ENCODE data around the gene ZFP36L1.

Gene ZFP36L1

GRCh38 chr14:68792979-68793733, at the start of gene ZFP36L1:
TSS of gene ZFP36L1 (minus strand) at chr14:68793067. CDS start at chr14:68792938, 129 bp downstream.
- DNase-seq (ENCODE audit: extremely low read depth in 1 of 2, low read depth in 1 of 2): peak; percentile 89 to 95

GRCh38 chr14:68842298-68842697, 49.4 kb upstream of the ZFP36L1 start:
- DNase-seq (ENCODE audit: extremely low read depth in 1 of 2, low read depth in 1 of 2): no peak

GRCh38 chr14:68841016-68841809, 48.3 kb upstream of the ZFP36L1 start:
- no peak for DNase-seq (ENCODE audit: extremely low read depth in 1 of 2, low read depth in 1 of 2)

GRCh38 chr14:68840454-68840853, 47.6 kb upstream of the ZFP36L1 start:
- no peak for DNase-seq (ENCODE audit: extremely low read depth in 1 of 2, low read depth in 1 of 2)

GRCh38 chr14:68836082-68836481, 43.2 kb upstream of the ZFP36L1 start:
- no peak for DNase-seq (ENCODE audit: extremely low read depth in 1 of 2, low read depth in 1 of 2)

GRCh38 chr14:68834816-68835215, 41.9 kb upstream of the ZFP36L1 start:
- no peak for DNase-seq (ENCODE audit: extremely low read depth in 1 of 2, low read depth in 1 of 2)

GRCh38 chr14:68828698-68829097, 35.8 kb upstream of the ZFP36L1 start:
- DNase-seq (ENCODE audit: extremely low read depth in 1 of 2, low read depth in 1 of 2): no peak

- no peak for DNase-seq (ENCODE audit: extremely low read depth in 1 of 2, low read depth in 1 of 2)
These were observed 32.9 kb upstream of the ZFP36L1 start for GRCh38 chr14:68825729-68826128.

GRCh38 chr14:68824517-68825347, 31.9 kb upstream of the ZFP36L1 start:
- no peak for DNase-seq (ENCODE audit: extremely low read depth in 1 of 2, low read depth in 1 of 2)

- DNase-seq (ENCODE audit: extremely low read depth in 1 of 2, low read depth in 1 of 2): no peak
These were observed 31.3 kb upstream of the ZFP36L1 start for GRCh38 chr14:68824207-68824516.

GRCh38 chr14:68823434-68824206, 30.8 kb upstream of the ZFP36L1 start:
- no peak for DNase-seq (ENCODE audit: extremely low read depth in 1 of 2, low read depth in 1 of 2)

GRCh38 chr14:68822926-68823325, 30.1 kb upstream of the ZFP36L1 start:
- DNase-seq (ENCODE audit: extremely low read depth in 1 of 2, low read depth in 1 of 2): no peak

GRCh38 chr14:68822132-68822651, 29.3 kb upstream of the ZFP36L1 start:
- no peak for DNase-seq (ENCODE audit: extremely low read depth in 1 of 2, low read depth in 1 of 2)

GRCh38 chr14:68820999-68821683, 28.3 kb upstream of the ZFP36L1 start:
- DNase-seq (ENCODE audit: extremely low read depth in 1 of 2, low read depth in 1 of 2): no peak

- DNase-seq (ENCODE audit: extremely low read depth in 1 of 2, low read depth in 1 of 2): no peak
These were observed 27.7 kb upstream of the ZFP36L1 start for GRCh38 chr14:68820536-68820935.

- no peak for DNase-seq (ENCODE audit: extremely low read depth in 1 of 2, low read depth in 1 of 2)
These were observed 27.3 kb upstream of the ZFP36L1 start for GRCh38 chr14:68820119-68820518.

- DNase-seq (ENCODE audit: extremely low read depth in 1 of 2, low read depth in 1 of 2): no peak
These were observed 26.4 kb upstream of the ZFP36L1 start for GRCh38 chr14:68819260-68819691.

GRCh38 chr14:68817506-68818212, 24.8 kb upstream of the ZFP36L1 start:
- DNase-seq (ENCODE audit: extremely low read depth in 1 of 2, low read depth in 1 of 2): no peak

GRCh38 chr14:68816943-68817430, 24.1 kb upstream of the ZFP36L1 start:
- no peak for DNase-seq (ENCODE audit: extremely low read depth in 1 of 2, low read depth in 1 of 2)
